ENCODE results near the gene FIBIN. TPM values are rescaled to one million over a fixed set of nuclear protein-coding genes. Genes with fewer than 3 reads are reported as not detected.

The FIBIN gene
- total and polyA plus RNA-seq, 8 donors: 4.0 to 18.5 (median 6.9) TPM

DNA sequence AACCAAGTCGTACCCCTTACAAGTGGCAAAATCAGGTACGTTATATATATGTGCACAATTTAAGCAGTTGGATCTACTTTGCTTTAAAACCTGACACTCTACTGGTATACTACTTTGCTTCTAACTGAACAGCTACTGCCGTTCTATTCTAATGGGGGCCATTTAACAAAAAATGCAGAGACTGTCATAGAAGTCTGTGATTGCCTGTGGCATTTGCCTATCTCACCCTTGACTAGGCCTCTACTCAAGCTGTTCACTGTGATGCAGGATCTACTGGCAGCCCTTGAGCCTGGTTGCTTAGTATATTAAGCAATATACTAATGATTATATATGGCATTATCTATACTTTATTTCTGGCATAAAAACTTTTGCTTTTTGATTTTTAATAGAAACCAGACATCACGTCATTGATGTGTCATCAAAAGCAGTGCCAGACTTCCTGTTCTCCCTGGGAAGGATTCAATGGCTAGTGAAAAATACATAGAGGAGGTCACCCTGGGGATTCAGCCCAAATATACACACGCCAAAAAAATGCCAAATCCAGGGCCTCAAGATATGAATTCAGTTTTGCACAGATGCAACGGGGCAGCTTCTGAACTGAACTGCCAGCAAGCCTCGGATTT, 40.0 kb upstream of the FIBIN start:
- Histone ChIP-seq H3K4me1 (no peaks in the 10 kb centered on the region), H3K9me3 (peaks cover 0 to 2% of the 10 kb centered on the region in 2 donors), H3K27me3 (no peaks in the 10 kb centered on the region), H3K27ac (no peak overlapping the region), H3K4me3 (no peak overlapping the region), H3K36me3 (no peaks in the 10 kb centered on the region)
- intact Hi-C loops (cut with DNase I): no loop called here
- ATAC-seq (no peak), DNase-seq (no peak)
- TF ChIP-seq, protein P1, sequence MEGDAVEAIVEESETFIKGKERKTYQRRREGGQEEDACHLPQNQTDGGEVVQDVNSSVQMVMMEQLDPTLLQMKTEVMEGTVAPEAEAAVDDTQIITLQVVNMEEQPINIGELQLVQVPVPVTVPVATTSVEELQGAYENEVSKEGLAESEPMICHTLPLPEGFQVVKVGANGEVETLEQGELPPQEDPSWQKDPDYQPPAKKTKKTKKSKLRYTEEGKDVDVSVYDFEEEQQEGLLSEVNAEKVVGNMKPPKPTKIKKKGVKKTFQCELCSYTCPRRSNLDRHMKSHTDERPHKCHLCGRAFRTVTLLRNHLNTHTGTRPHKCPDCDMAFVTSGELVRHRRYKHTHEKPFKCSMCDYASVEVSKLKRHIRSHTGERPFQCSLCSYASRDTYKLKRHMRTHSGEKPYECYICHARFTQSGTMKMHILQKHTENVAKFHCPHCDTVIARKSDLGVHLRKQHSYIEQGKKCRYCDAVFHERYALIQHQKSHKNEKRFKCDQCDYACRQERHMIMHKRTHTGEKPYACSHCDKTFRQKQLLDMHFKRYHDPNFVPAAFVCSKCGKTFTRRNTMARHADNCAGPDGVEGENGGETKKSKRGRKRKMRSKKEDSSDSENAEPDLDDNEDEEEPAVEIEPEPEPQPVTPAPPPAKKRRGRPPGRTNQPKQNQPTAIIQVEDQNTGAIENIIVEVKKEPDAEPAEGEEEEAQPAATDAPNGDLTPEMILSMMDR (IDR thresholded peaks at IDR 0.05): no peak

DNA sequence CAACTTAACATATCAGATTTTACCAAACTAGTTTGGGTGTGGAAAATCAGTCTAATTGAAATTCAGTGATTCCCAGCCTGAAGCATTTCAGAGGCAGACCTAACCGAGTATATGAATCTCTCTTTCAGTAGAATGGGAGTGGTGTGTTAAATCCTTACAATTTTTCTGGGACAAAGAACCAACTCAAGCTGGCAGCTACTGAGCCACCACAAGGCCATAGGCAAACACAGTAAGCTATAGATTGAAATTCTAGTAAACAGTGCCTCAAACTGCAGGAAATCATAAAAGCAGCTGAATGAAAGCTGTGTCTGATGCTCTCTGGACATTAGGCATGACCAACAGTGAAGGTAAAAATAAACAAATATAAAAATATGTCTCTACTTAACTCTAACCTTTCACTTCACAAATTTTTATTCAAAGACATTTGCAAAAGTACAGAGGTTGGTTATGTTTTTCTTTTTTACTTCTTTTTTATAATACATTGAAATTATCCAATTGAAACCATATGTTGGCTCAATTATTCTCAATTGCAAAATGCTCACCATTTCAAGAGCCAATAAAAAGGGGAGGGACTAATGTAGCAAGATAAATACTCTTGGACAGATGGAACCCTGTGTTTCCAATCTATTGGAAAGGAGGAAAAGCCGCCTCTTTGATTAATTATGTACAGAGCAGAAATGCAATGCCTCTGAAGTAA, 35.8 kb upstream of the FIBIN start:
- TF ChIP-seq, protein P1 (IDR thresholded peaks at IDR 0.05): no peak

DNA sequence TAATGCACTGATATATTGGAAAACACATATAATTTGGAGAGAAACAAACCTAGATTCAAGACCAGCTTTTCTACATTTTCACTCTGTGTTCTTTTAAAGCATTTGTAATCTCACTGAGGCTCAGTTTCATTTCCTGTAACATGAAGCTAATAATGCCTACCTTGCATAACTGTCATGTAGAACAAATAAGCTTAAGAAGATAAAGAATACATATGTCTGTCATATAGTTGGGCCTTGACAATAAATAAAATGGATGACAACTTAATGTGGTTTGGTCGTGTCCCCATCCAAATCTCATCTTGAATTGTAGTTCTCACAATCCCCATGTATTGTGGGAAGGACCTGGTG, 35.2 kb upstream of the FIBIN start:
- Histone ChIP-seq H3K27me3 (no peaks in the 10 kb centered on the region), H3K9me3 (no peaks in the 10 kb centered on the region), H3K36me3 (no peaks in the 10 kb centered on the region), H3K4me3 (no peak overlapping the region), H3K4me1 (no peaks in the 10 kb centered on the region), H3K27ac (no peak overlapping the region)
- ATAC-seq (no peak), DNase-seq (no peak)
- TF ChIP-seq, protein P1 (IDR thresholded peaks at IDR 0.05): no peak
- intact Hi-C loops (cut with DNase I): no loop called here

More for the DNA sequence above, 35.8 kb upstream of the FIBIN start:
- H3K4me3 ChIP-seq: no peak overlapping the region
- no peak overlapping the region for H3K27ac ChIP-seq
- intact Hi-C loops (cut with DNase I): no loop called here
- no peaks in the 10 kb centered on the region for H3K27me3 ChIP-seq
- no peak for DNase-seq
- no peak for ATAC-seq
- no peaks in the 10 kb centered on the region for H3K36me3 ChIP-seq
- H3K9me3 ChIP-seq: no peaks in the 10 kb centered on the region
- H3K4me1 ChIP-seq: no peaks in the 10 kb centered on the region

DNA sequence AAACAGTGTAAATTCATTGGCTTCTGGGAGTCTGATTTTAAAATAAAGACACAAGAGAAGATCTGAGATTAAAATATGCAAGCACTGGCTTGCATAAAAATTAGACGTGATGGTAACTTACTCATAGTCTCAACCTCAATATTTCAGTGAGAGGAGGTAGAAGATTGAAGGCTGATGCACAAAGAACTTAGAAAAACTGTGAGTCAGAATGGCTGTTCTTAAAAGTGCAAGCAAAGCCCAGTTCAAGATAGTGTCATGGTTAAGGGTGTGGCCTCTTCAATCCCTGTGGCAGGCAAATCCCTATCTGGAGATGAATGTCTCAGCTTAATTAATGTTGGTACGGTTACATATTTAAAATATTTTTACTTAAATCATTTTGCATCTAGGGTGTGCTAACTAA, 33.6 kb upstream of the FIBIN start:
- Histone ChIP-seq H3K27ac (no peak overlapping the region), H3K36me3 (no peaks in the 10 kb centered on the region), H3K4me3 (no peak overlapping the region), H3K27me3 (no peaks in the 10 kb centered on the region), H3K4me1 (no peaks in the 10 kb centered on the region), H3K9me3 (no peaks in the 10 kb centered on the region)
- DNase-seq (no peak), ATAC-seq (no peak)
- intact Hi-C loops (cut with DNase I): no loop called here
- TF ChIP-seq, protein P1 (IDR thresholded peaks at IDR 0.05): no peak

DNA sequence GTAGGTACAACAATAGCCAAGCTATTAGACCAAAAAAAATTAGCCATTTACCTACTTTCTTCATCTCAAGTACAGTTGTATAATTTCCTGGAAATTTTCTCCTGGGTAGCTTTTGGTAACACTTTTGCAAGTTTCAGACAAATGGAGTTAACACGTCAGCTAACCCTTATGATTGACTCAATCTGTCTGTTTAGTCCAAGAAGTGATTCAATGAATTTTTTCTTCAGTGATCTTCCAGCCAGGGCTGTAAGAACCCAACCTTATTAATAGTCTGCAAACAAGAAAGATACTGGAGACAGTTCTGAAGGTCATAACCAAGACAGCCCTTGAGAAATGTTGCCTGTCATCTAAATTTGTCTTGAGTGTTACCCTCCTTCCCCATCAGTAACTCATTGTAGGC, 30.1 kb upstream of the FIBIN start:
- ATAC-seq: no peak
- no peak overlapping the region for H3K27ac ChIP-seq
- H3K27me3 ChIP-seq: no peaks in the 10 kb centered on the region
- TF ChIP-seq, protein P1 (IDR thresholded peaks at IDR 0.05): no peak
- intact Hi-C loops (cut with DNase I): no loop called here
- no peak overlapping the region for H3K4me3 ChIP-seq
- H3K4me1 ChIP-seq: no peaks in the 10 kb centered on the region
- H3K9me3 ChIP-seq: no peaks in the 10 kb centered on the region
- no peak for DNase-seq
- no peaks in the 10 kb centered on the region for H3K36me3 ChIP-seq

Measured in left lung (tissue), 10 donors.